GM12878 (cell line): ENCODE data around the gene RUFY3. TPM values are rescaled to one million over a fixed set of nuclear protein-coding genes. Genes with fewer than 3 reads are reported as not detected.

Experiments used
- ATAC-seq: fragments of 200-7000 bp; cut with Tn5 transposase; 3 replicates; pipeline ENCODE4 v1.9.1; 2020; ENCODE audit warnings: mild to moderate bottlenecking, moderate library complexity
- BruUV-seq: library from RNA; stranded (reverse); fragments of 400-500 nt; replicated peaks from 2 replicates; lab custom pipeline; 2021; lab: Mats Ljungman, UMichigan
- CTCF ChIA-PET: fragments of 300-600 bp; sonication (Branson Sonifier 250); formaldehyde crosslinking; extraction: SDS; loops from one replicate; lab custom pipeline; 2021; ENCODE audit warnings: inconsistent platforms; lab: Yijun Ruan, JAX
- POLR2A ChIA-PET: fragments of 350-600 bp; formaldehyde crosslinking; extraction: SDS; loops from one replicate; lab custom pipeline; 2021; ENCODE audit warnings: inconsistent platforms; lab: Charles Lee
- RAD21 ChIA-PET: fragments of 300-600 bp; sonication (Branson Sonifier 250); formaldehyde crosslinking; loops from one replicate; lab custom pipeline; 2023; ENCODE audit warnings: antibody characterized with exemption; ENCODE audit not compliant: unreplicated experiment; lab: Charles Lee
- SMC1A ChIA-PET: fragments of 300-600 bp; sonication (Branson Sonifier 250); formaldehyde crosslinking; loops from one replicate; lab custom pipeline; 2023; ENCODE audit not compliant: unreplicated experiment, uncharacterized antibody; lab: Charles Lee
- DNase-seq: peaks from one replicate; pipeline ENCODE4 v3.0.0-alpha.2; 2011; ENCODE audit warnings: low read depth, low spot score
- FAIRE-seq: peaks from 3 replicates; lab custom pipeline; 2011; peaks lifted over from hg19 to GRCh38; lab: Jason Lieb, UNC
- H2AFZ ChIP-seq: 2 replicates; pipeline ENCODE4 v1.6.0; 2011; ENCODE audit warnings: low read depth, low read length, control low read depth; ENCODE audit not compliant: control insufficient read depth
- H3K27ac ChIP-seq: 2 replicates; pipeline ENCODE4 v1.5.1; 2011; ENCODE audit warnings: control low read depth; ENCODE audit not compliant: control insufficient read depth, insufficient read depth
- H3K27me3 ChIP-seq, 2 experiments: replicated peaks in 1 of 2; 2 replicates each; pipeline versions ENCODE4 v1.6.0 to v1.6.1; 2011; ENCODE audit warnings: low read length in 1 of 2; ENCODE audit not compliant: control insufficient read depth in 2 of 2, insufficient read depth in 2 of 2
- H3K36me3 ChIP-seq, 2 experiments: 2 replicates each; pipeline ENCODE4 v1.5.1; 2011; ENCODE audit warnings: low read length in 1 of 2; ENCODE audit not compliant: control insufficient read depth in 2 of 2, insufficient read depth in 2 of 2
- H3K4me1 ChIP-seq: 2 replicates; pipeline ENCODE4 v1.6.1; 2011; ENCODE audit warnings: mild to moderate bottlenecking, low read length, moderate library complexity, mixed read lengths; ENCODE audit not compliant: control insufficient read depth, insufficient read depth
- H3K4me2 ChIP-seq: 2 replicates; pipeline ENCODE4 v1.6.0; 2011; ENCODE audit warnings: control low read depth; ENCODE audit not compliant: control insufficient read depth, insufficient read depth
- H3K4me3 ChIP-seq: fragments of 200-600 bp; sonication (generic); 2 replicates; pipeline ENCODE4 v1.5.1; 2016
- H3K79me2 ChIP-seq: 2 replicates; pipeline ENCODE4 v1.6.0; 2011; ENCODE audit warnings: low read length; ENCODE audit not compliant: control insufficient read depth, insufficient read depth
- H3K9ac ChIP-seq: 2 replicates; pipeline ENCODE4 v1.8.0; 2011; ENCODE audit warnings: low read length, control low read depth, mixed read lengths; ENCODE audit not compliant: control insufficient read depth, insufficient read depth
- H3K9me3 ChIP-seq: replicated peaks from 3 replicates; pipeline ENCODE4 v1.5.1; 2011; ENCODE audit warnings: mild to moderate bottlenecking, low read length; ENCODE audit not compliant: control insufficient read depth, insufficient read depth
- H4K20me1 ChIP-seq: 2 replicates; pipeline ENCODE4 v1.6.0; 2011; ENCODE audit not compliant: control insufficient read depth, insufficient read depth
- ESRRA ChIP-seq: IDR thresholded peaks from 2 replicates; pipeline ENCODE4 v1.6.1; 2012; ENCODE audit warnings: mild to moderate bottlenecking, low read length, improper control_type of control experiment
- NFIC ChIP-seq: IDR thresholded peaks from 2 replicates; pipeline ENCODE4 v1.6.1; 2012; ENCODE audit warnings: low read depth, mild to moderate bottlenecking, inconsistent platforms, low read length, moderate library complexity
- SREBF1 ChIP-seq: IDR thresholded peaks from 2 replicates; pipeline ENCODE4 v1.6.1; 2012; ENCODE audit warnings: mild to moderate bottlenecking, low read length
- SUPT20H ChIP-seq: IDR thresholded peaks from 2 replicates; pipeline ENCODE4 v1.6.1; 2011; ENCODE audit warnings: low read depth, mild to moderate bottlenecking, low read length, moderate library complexity, borderline replicate concordance; ENCODE audit not compliant: control insufficient read depth
- SUZ12 ChIP-seq: fragments of 200-600 bp; sonication (generic); IDR thresholded peaks from one replicate; pipeline ENCODE4 v1.6.1; 2018; ENCODE audit warnings: antibody characterized with exemption, mild to moderate bottlenecking; ENCODE audit not compliant: unreplicated experiment
- YY1 ChIP-seq: IDR thresholded peaks from 2 replicates; pipeline ENCODE4 v1.6.1; 2011; ENCODE audit warnings: low read depth, mild to moderate bottlenecking, low read length
- ZSCAN29 ChIP-seq: fragments of 450-650 bp; IDR thresholded peaks from 2 replicates; pipeline ENCODE4 v1.6.1; 2017; ENCODE audit warnings: mild to moderate bottlenecking, moderate library complexity
- WGBS: methylation state at CpG from one replicate; pipeline ENCODE4 v1.1.6; 2016; ENCODE audit warnings: low lambda C conversion rate; ENCODE audit not compliant: insufficient replicate concordance, insufficient coverage; ENCODE audit errors: missing lambda C conversion rate; 5-methylcytosine and 5-hydroxymethylcytosine counted together
- in situ Hi-C: fragments of 300-500 bp; cut with MboI; formaldehyde crosslinking; loops from 9 replicates; pipeline ENCODE4 v1.14.3; 2018; ENCODE audit warnings: mixed read lengths
- intact Hi-C: fragments of 100-400 bp; cut with micrococcal nuclease; formaldehyde crosslinking; loops from one replicate; pipeline ENCODE4 v1.14.2; 2022; ENCODE audit not compliant: unreplicated experiment
- polyA plus RNA-seq, 11 experiments: library from polyadenylated mRNA; depleted of rRNA in 4 of 11; unstranded in 6 of 11; stranded (reverse) in 5 of 11; fragments of >200 nt; fragmentation: Nextera tagmentation in 4 of 11; fragmentation: Illumina TruSeq in 1 of 11; extraction: Ambion mirVana in 4 of 11; extraction: Trizol in 1 of 11; gene quantifications; 1 replicate in 1 of 11; 2 replicates in 10 of 11; pipeline versions ENCODE4 v1.2.1 to v1.2.3, GENCODE V29; 2011 to 2016; ENCODE audit warnings: inconsistent platforms in 2 of 11, missing spikeins in 2 of 11, low read depth in 1 of 11
- total RNA-seq, 4 experiments: library from RNA; depleted of rRNA in 3 of 4; stranded (reverse); fragments of >200 nt in 3 of 4; fragmentation: Illumina TruSeq in 1 of 4; extraction: Trizol in 1 of 4; gene quantifications; 2 replicates each; pipeline versions ENCODE4 v1.2.1 to v1.2.3, GENCODE V29; 2013 to 2021
- TF ChIP-seq, protein P1 (sequence below): fragments of 150-350 bp; IDR thresholded peaks from 2 replicates; pipeline ENCODE4 v1.6.1; 2014; ENCODE audit warnings: mild to moderate bottlenecking, low read depth, low read length
- TF ChIP-seq, protein P2 (sequence below): fragments of 450-650 bp; IDR thresholded peaks from 2 replicates; pipeline ENCODE4 v1.6.1; 2016; ENCODE audit warnings: mild to moderate bottlenecking, moderate library complexity, borderline replicate concordance

The RUFY3 gene
- total and polyA plus RNA-seq, 10 of the 15 experiments (the other 5 are each of a cell fraction or from before 2014, with no cell fraction given) = 5.1 to 28.3 (median 13.1) TPM

GRCh38 chr4:70833675-70834074, 111.9 kb downstream of the RUFY3 start:
- no peak overlapping the region for H3K4me3 ChIP-seq
- H3K27ac ChIP-seq = no peak overlapping the region
- H3K9ac ChIP-seq = no peak overlapping the region
- no peak overlapping the region for H3K4me2 ChIP-seq
- H3K27me3 ChIP-seq = no peaks in the 10 kb centered on the region
- DNase-seq = no peak
- H3K79me2 ChIP-seq = peaks cover 42% of the 10 kb centered on the region
- no peaks in the 10 kb centered on the region for H4K20me1 ChIP-seq
- TF ChIP-seq ESRRA (no peak), SUZ12 (no peak), YY1 (no peak), SREBF1 (no peak), NFIC (no peak), SUPT20H (no peak), ZSCAN29 (no peak)
- TF ChIP-seq, protein P1, sequence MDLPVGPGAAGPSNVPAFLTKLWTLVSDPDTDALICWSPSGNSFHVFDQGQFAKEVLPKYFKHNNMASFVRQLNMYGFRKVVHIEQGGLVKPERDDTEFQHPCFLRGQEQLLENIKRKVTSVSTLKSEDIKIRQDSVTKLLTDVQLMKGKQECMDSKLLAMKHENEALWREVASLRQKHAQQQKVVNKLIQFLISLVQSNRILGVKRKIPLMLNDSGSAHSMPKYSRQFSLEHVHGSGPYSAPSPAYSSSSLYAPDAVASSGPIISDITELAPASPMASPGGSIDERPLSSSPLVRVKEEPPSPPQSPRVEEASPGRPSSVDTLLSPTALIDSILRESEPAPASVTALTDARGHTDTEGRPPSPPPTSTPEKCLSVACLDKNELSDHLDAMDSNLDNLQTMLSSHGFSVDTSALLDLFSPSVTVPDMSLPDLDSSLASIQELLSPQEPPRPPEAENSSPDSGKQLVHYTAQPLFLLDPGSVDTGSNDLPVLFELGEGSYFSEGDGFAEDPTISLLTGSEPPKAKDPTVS = no peak
- TF ChIP-seq, protein P2, sequence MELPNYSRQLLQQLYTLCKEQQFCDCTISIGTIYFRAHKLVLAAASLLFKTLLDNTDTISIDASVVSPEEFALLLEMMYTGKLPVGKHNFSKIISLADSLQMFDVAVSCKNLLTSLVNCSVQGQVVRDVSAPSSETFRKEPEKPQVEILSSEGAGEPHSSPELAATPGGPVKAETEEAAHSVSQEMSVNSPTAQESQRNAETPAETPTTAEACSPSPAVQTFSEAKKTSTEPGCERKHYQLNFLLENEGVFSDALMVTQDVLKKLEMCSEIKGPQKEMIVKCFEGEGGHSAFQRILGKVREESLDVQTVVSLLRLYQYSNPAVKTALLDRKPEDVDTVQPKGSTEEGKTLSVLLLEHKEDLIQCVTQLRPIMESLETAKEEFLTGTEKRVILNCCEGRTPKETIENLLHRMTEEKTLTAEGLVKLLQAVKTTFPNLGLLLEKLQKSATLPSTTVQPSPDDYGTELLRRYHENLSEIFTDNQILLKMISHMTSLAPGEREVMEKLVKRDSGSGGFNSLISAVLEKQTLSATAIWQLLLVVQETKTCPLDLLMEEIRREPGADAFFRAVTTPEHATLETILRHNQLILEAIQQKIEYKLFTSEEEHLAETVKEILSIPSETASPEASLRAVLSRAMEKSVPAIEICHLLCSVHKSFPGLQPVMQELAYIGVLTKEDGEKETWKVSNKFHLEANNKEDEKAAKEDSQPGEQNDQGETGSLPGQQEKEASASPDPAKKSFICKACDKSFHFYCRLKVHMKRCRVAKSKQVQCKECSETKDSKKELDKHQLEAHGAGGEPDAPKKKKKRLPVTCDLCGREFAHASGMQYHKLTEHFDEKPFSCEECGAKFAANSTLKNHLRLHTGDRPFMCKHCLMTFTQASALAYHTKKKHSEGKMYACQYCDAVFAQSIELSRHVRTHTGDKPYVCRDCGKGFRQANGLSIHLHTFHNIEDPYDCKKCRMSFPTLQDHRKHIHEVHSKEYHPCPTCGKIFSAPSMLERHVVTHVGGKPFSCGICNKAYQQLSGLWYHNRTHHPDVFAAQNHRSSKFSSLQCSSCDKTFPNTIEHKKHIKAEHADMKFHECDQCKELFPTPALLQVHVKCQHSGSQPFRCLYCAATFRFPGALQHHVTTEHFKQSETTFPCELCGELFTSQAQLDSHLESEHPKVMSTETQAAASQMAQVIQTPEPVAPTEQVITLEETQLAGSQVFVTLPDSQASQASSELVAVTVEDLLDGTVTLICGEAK = no peak
- FAIRE-seq = no peak
- no TSS peak for BruUV-seq
- no peak for ATAC-seq
- no peaks in the 10 kb centered on the region for H3K9me3 ChIP-seq
- ChIA-PET RAD21 (no interaction called here), SMC1A (interaction anchor here (1.1 kb wide), 1 partner anchor 68 kb away, joined by 3 read pairs; no protein-coding TSS in a partner anchor), CTCF (no interaction called here), POLR2A (no interaction called here)
- H3K4me1 ChIP-seq = no peaks in the 10 kb centered on the region
- in situ Hi-C loops (no loop called here), intact Hi-C loops (loop anchor here (10.0 kb wide), 1 partner anchor 1281 kb away; no protein-coding TSS in a partner anchor)
- H3K36me3 ChIP-seq = peaks cover 9 to 41% of the 10 kb centered on the region in 2 experiments
- 100% methylated on average over 1 of the region's 1 CpG for WGBS
- no peak overlapping the region for H2AFZ ChIP-seq
